ENCODE results near the gene CHMP4B.

CHMP4B gene

GRCh38 chr20:33847006-33847405 is 35.9 kb downstream of the CHMP4B start (continued):
- no peak for TF ChIP-seq CREB5 (CRISPR knock-in tag; IDR thresholded peaks at IDR 0.05; ENCODE audit: low read depth)
- no peak for TF ChIP-seq CSDC2 (CRISPR knock-in tag; IDR thresholded peaks at IDR 0.05)

- no peak for ATAC-seq
- TF ChIP-seq TSHZ2 (CRISPR knock-in tag; IDR thresholded peaks at IDR 0.05) (no peak), ZNF565 (CRISPR knock-in tag; conservative IDR thresholded peaks at IDR 0.05; ENCODE audit: low read depth) (no peak), CSRNP3 (CRISPR knock-in tag; IDR thresholded peaks at IDR 0.05) (no peak), CSDC2 (CRISPR knock-in tag; IDR thresholded peaks at IDR 0.05) (no peak), CREB5 (CRISPR knock-in tag; IDR thresholded peaks at IDR 0.05; ENCODE audit: low read depth) (no peak), ARNTL (CRISPR knock-in tag; IDR thresholded peaks at IDR 0.05; ENCODE audit: borderline replicate concordance, low read depth) (no peak), ZC3H10 (CRISPR knock-in tag; IDR thresholded peaks at IDR 0.05) (no peak), TCF4 (CRISPR knock-in tag; IDR thresholded peaks at IDR 0.05; ENCODE audit: borderline replicate concordance) (no peak), ZFP3 (CRISPR knock-in tag; IDR thresholded peaks at IDR 0.05) (no peak), PATZ1 (CRISPR knock-in tag; IDR thresholded peaks at IDR 0.05; ENCODE audit: borderline replicate concordance) (no peak), ZNF70 (CRISPR knock-in tag; IDR thresholded peaks at IDR 0.05) (no peak), ISL1 (CRISPR knock-in tag; IDR thresholded peaks at IDR 0.05) (no peak)
Measured at GRCh38 chr20:33848391-33848790, 37.2 kb downstream of the CHMP4B start.

- no peak for ATAC-seq
- TF ChIP-seq OSR1 (CRISPR knock-in tag; IDR thresholded peaks at IDR 0.05) (no peak), POU6F1 (CRISPR knock-in tag; IDR thresholded peaks at IDR 0.05; ENCODE audit: borderline replicate concordance, low read depth) (no peak), PPARA (CRISPR knock-in tag; IDR thresholded peaks at IDR 0.05; ENCODE audit: borderline replicate concordance) (no peak), ZC3H10 (CRISPR knock-in tag; IDR thresholded peaks at IDR 0.05) (no peak), GLIS3 (CRISPR knock-in tag; IDR thresholded peaks at IDR 0.05) (no peak), CREB5 (CRISPR knock-in tag; IDR thresholded peaks at IDR 0.05; ENCODE audit: low read depth) (no peak)
Measured at GRCh38 chr20:33850159-33850558, 39.0 kb downstream of the CHMP4B start.
